HEK293 (cell line): ENCODE measurements around the gene MS4A6A.

ENCODE experiments used
- CTCF ChIA-PET: fragments of 350-600 bp; formaldehyde crosslinking; extraction: SDS; loops from one replicate; lab custom pipeline; 2021; ENCODE audit warnings: antibody characterized with exemption; lab: Yijun Ruan, JAX
- POLR2A ChIA-PET: fragments of 300-600 bp; formaldehyde crosslinking; extraction: SDS; loops from one replicate; lab custom pipeline; 2020; ENCODE audit warnings: antibody characterized with exemption, inconsistent platforms; lab: Yijun Ruan, JAX
- H3K27ac ChIP-seq: fragments of 200-500 bp; sonication (Bioruptor generic); 2 replicates; pipeline ENCODE4 v1.5.1; 2014; ENCODE audit warnings: low read depth, low read length, control low read depth, inconsistent platforms; ENCODE audit errors: extremely low read depth
- H3K36me3 ChIP-seq, 2 experiments: fragments of 200-500 bp in 1 of 2; sonication (Bioruptor generic) in 1 of 2; 1 replicate in 1 of 2; 2 replicates in 1 of 2; pipeline ENCODE4 v1.5.1; 2014 to 2017; ENCODE audit warnings: inconsistent platforms in 2 of 2, low read length in 2 of 2; ENCODE audit not compliant: control insufficient read depth in 2 of 2, insufficient read depth in 1 of 2
- H3K4me1 ChIP-seq: fragments of 200-500 bp; sonication (Bioruptor generic); 2 replicates; pipeline ENCODE4 v1.5.1; 2014; ENCODE audit warnings: mild to moderate bottlenecking, low read length, inconsistent platforms; ENCODE audit not compliant: control insufficient read depth, insufficient read depth
- H3K4me3 ChIP-seq: 2 replicates; pipeline ENCODE4 v1.5.1; 2011; ENCODE audit warnings: low read depth, mild to moderate bottlenecking, control low read depth, low read length, moderate library complexity
- H3K9me3 ChIP-seq: fragments of 200-500 bp; sonication (Bioruptor generic); 2 replicates; pipeline ENCODE4 v1.5.1; 2014; ENCODE audit warnings: low read depth, low read length, inconsistent platforms; ENCODE audit not compliant: control insufficient read depth, insufficient read depth
- BCL11B ChIP-seq: fragments of 450-650 bp; formaldehyde crosslinking; IDR thresholded peaks from 2 replicates; pipeline ENCODE4 v1.5.1; 2016; ENCODE audit warnings: low read depth, missing biosample characterization, missing genetic modification characterization
- GFI1B ChIP-seq: fragments of 450-650 bp; formaldehyde crosslinking; IDR thresholded peaks from 2 replicates; pipeline ENCODE4 v1.5.1; 2016; ENCODE audit warnings: missing biosample characterization, missing genetic modification characterization
- GLIS2 ChIP-seq: fragments of 450-650 bp; formaldehyde crosslinking; IDR thresholded peaks from 2 replicates; pipeline ENCODE4 v1.5.1; 2016; ENCODE audit warnings: missing biosample characterization, missing genetic modification characterization
- KLF7 ChIP-seq: fragments of 450-650 bp; formaldehyde crosslinking; IDR thresholded peaks from 2 replicates; pipeline ENCODE4 v1.5.1; 2016; ENCODE audit warnings: missing biosample characterization, missing genetic modification characterization, borderline replicate concordance
- SALL2 ChIP-seq: fragments of 450-650 bp; formaldehyde crosslinking; IDR thresholded peaks from 2 replicates; pipeline ENCODE4 v1.5.0; 2017; ENCODE audit warnings: missing biosample characterization, mild to moderate bottlenecking, missing genetic modification characterization, borderline replicate concordance
- SCRT1 ChIP-seq: fragments of 450-650 bp; formaldehyde crosslinking; IDR thresholded peaks from 2 replicates; pipeline ENCODE4 v1.5.1; 2016; ENCODE audit warnings: missing biosample characterization, missing genetic modification characterization, borderline replicate concordance
- SCRT2 ChIP-seq: fragments of 450-650 bp; formaldehyde crosslinking; IDR thresholded peaks from 2 replicates; pipeline ENCODE4 v1.5.1; 2016; ENCODE audit warnings: missing biosample characterization, missing genetic modification characterization
- SETDB1 ChIP-seq: IDR thresholded peaks from one replicate; pipeline ENCODE4 v1.6.1; 2017; ENCODE audit warnings: mild to moderate bottlenecking, low read length, moderate library complexity, mixed read lengths; ENCODE audit not compliant: insufficient read length
- WT1 ChIP-seq: fragments of 450-650 bp; formaldehyde crosslinking; IDR thresholded peaks from 2 replicates; pipeline ENCODE4 v1.5.1; 2016; ENCODE audit warnings: missing biosample characterization, missing genetic modification characterization
- YY1 ChIP-seq: fragments of 450-650 bp; formaldehyde crosslinking; IDR thresholded peaks from 2 replicates; pipeline ENCODE4 v1.5.1; 2018; ENCODE audit warnings: missing biosample characterization, missing genetic modification characterization
- ZBTB1 ChIP-seq: fragments of 450-650 bp; formaldehyde crosslinking; IDR thresholded peaks from 2 replicates; pipeline ENCODE4 v1.5.1; 2016; ENCODE audit warnings: missing biosample characterization, missing genetic modification characterization
- ZNF133 ChIP-seq: fragments of 450-650 bp; formaldehyde crosslinking; IDR thresholded peaks from 2 replicates; pipeline ENCODE4 v1.5.1; 2016; ENCODE audit warnings: missing biosample characterization, missing genetic modification characterization
- ZNF146 ChIP-seq: fragments of 450-650 bp; formaldehyde crosslinking; IDR thresholded peaks from 2 replicates; pipeline ENCODE4 v1.5.1; 2016; ENCODE audit warnings: missing biosample characterization, missing genetic modification characterization
- ZNF2 ChIP-seq: fragments of 450-650 bp; formaldehyde crosslinking; IDR thresholded peaks from 2 replicates; pipeline ENCODE4 v1.5.1; 2016; ENCODE audit warnings: missing biosample characterization, missing genetic modification characterization
- ZNF350 ChIP-seq: fragments of 450-650 bp; formaldehyde crosslinking; IDR thresholded peaks from 2 replicates; pipeline ENCODE4 v1.5.0; 2017; ENCODE audit warnings: missing biosample characterization, mild to moderate bottlenecking, missing genetic modification characterization
- ZNF366 ChIP-seq: fragments of 450-650 bp; formaldehyde crosslinking; conservative IDR thresholded peaks from 2 replicates; pipeline ENCODE4 v1.5.1; 2016; ENCODE audit warnings: missing biosample characterization, missing genetic modification characterization
- ZNF394 ChIP-seq: fragments of 450-650 bp; formaldehyde crosslinking; IDR thresholded peaks from 2 replicates; pipeline ENCODE4 v1.5.1; 2016; ENCODE audit warnings: missing biosample characterization, missing genetic modification characterization, mild to moderate bottlenecking, moderate library complexity, borderline replicate concordance
- ZNF416 ChIP-seq: fragments of 450-650 bp; formaldehyde crosslinking; IDR thresholded peaks from 2 replicates; pipeline ENCODE4 v1.5.1; 2016; ENCODE audit warnings: missing biosample characterization, missing genetic modification characterization
- ZNF433 ChIP-seq: fragments of 450-650 bp; formaldehyde crosslinking; IDR thresholded peaks from 2 replicates; pipeline ENCODE4 v1.5.1; 2016; ENCODE audit warnings: missing biosample characterization, missing genetic modification characterization, low read depth
- ZNF514 ChIP-seq: fragments of 450-650 bp; formaldehyde crosslinking; IDR thresholded peaks from 2 replicates; pipeline ENCODE4 v1.5.1; 2016; ENCODE audit warnings: missing biosample characterization, missing genetic modification characterization
- ZNF521 ChIP-seq: fragments of 450-650 bp; formaldehyde crosslinking; IDR thresholded peaks from 2 replicates; pipeline ENCODE4 v1.5.1; 2017; ENCODE audit warnings: missing biosample characterization, mild to moderate bottlenecking, missing genetic modification characterization
- ZNF555 ChIP-seq: fragments of 450-650 bp; formaldehyde crosslinking; conservative IDR thresholded peaks from 2 replicates; pipeline ENCODE4 v1.5.1; 2017; ENCODE audit warnings: missing biosample characterization, mild to moderate bottlenecking, missing genetic modification characterization, inconsistent platforms
- ZNF623 ChIP-seq: fragments of 450-650 bp; formaldehyde crosslinking; IDR thresholded peaks from 2 replicates; pipeline ENCODE4 v1.5.1; 2016; ENCODE audit warnings: missing biosample characterization, missing genetic modification characterization
- ZNF629 ChIP-seq: fragments of 450-650 bp; formaldehyde crosslinking; IDR thresholded peaks from 2 replicates; pipeline ENCODE4 v1.5.1; 2017; ENCODE audit warnings: missing biosample characterization, missing genetic modification characterization
- ZNF692 ChIP-seq: fragments of 450-650 bp; formaldehyde crosslinking; IDR thresholded peaks from 2 replicates; pipeline ENCODE4 v1.5.1; 2016; ENCODE audit warnings: missing biosample characterization, missing genetic modification characterization
- ZNF776 ChIP-seq: fragments of 450-650 bp; formaldehyde crosslinking; IDR thresholded peaks from 2 replicates; pipeline ENCODE4 v1.5.0; 2017; ENCODE audit warnings: missing biosample characterization, missing genetic modification characterization, borderline replicate concordance
- ZSCAN23 ChIP-seq: fragments of 450-650 bp; formaldehyde crosslinking; IDR thresholded peaks from 2 replicates; pipeline ENCODE4 v1.5.1; 2016; ENCODE audit warnings: missing biosample characterization, missing genetic modification characterization
- TF ChIP-seq, protein P1 (sequence below): fragments of 450-650 bp; formaldehyde crosslinking; IDR thresholded peaks from 2 replicates; pipeline ENCODE4 v1.5.1; 2016; ENCODE audit warnings: missing biosample characterization, missing genetic modification characterization
- TF ChIP-seq, protein P2 (sequence below): fragments of 450-650 bp; formaldehyde crosslinking; IDR thresholded peaks from 2 replicates; pipeline ENCODE4 v1.5.1; 2016; ENCODE audit warnings: missing biosample characterization, missing genetic modification characterization
- TF ChIP-seq, protein P3 (sequence below): fragments of 450-650 bp; IDR thresholded peaks from 2 replicates; pipeline ENCODE4 v1.5.1; 2018; ENCODE audit warnings: missing biosample characterization, missing genetic modification characterization

MS4A6A gene

GRCh38 chr11:60214386-60214785, 31.5 kb upstream of the MS4A6A start:
- TF ChIP-seq GFI1B (tag by site-specific recombination) (no peak), ZNF629 (tag by site-specific recombination) (no peak), ZNF433 (tag by site-specific recombination) (no peak), SCRT1 (tag by site-specific recombination) (no peak), ZNF692 (no peak), ZNF146 (tag by site-specific recombination) (no peak), ZNF2 (tag by site-specific recombination) (no peak), WT1 (no peak), ZSCAN23 (tag by site-specific recombination) (no peak), BCL11B (tag by site-specific recombination) (no peak), SALL2 (no peak), YY1 (tag by site-specific recombination) (no peak), ZNF394 (tag by site-specific recombination) (no peak), ZNF514 (no peak), SCRT2 (tag by site-specific recombination) (no peak)
- TF ChIP-seq, protein P1, sequence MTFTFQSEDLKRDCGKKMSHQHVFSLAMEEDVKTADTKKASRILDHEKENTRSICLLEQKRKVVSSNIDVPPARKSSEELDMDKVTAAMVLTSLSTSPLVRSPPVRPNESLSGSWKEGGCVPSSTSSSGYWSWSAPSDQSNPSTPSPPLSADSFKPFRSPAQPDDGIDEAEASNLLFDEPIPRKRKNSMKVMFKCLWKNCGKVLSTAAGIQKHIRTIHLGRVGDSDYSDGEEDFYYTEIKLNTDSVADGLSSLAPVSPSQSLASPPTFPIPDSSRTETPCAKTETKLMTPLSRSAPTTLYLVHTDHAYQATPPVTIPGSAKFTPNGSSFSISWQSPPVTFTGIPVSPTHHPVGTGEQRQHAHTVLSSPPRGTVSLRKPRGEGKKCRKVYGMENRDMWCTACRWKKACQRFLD, result no peak
- TF ChIP-seq, protein P2, sequence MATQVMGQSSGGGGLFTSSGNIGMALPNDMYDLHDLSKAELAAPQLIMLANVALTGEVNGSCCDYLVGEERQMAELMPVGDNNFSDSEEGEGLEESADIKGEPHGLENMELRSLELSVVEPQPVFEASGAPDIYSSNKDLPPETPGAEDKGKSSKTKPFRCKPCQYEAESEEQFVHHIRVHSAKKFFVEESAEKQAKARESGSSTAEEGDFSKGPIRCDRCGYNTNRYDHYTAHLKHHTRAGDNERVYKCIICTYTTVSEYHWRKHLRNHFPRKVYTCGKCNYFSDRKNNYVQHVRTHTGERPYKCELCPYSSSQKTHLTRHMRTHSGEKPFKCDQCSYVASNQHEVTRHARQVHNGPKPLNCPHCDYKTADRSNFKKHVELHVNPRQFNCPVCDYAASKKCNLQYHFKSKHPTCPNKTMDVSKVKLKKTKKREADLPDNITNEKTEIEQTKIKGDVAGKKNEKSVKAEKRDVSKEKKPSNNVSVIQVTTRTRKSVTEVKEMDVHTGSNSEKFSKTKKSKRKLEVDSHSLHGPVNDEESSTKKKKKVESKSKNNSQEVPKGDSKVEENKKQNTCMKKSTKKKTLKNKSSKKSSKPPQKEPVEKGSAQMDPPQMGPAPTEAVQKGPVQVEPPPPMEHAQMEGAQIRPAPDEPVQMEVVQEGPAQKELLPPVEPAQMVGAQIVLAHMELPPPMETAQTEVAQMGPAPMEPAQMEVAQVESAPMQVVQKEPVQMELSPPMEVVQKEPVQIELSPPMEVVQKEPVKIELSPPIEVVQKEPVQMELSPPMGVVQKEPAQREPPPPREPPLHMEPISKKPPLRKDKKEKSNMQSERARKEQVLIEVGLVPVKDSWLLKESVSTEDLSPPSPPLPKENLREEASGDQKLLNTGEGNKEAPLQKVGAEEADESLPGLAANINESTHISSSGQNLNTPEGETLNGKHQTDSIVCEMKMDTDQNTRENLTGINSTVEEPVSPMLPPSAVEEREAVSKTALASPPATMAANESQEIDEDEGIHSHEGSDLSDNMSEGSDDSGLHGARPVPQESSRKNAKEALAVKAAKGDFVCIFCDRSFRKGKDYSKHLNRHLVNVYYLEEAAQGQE (tag by site-specific recombination), result no peak
- Histone ChIP-seq H3K36me3 (no peaks in the 10 kb centered on the region), H3K9me3 (no peaks in the 10 kb centered on the region), H3K4me3 (no peak overlapping the region), H3K4me1 (no peaks in the 10 kb centered on the region), H3K27ac (no peak overlapping the region)
- ChIA-PET POLR2A (no interaction called here), CTCF (no interaction called here)

- POLR2A ChIA-PET, result no interaction called here
- Histone ChIP-seq H3K4me3 (no peak overlapping the region), H3K9me3 (no peaks in the 10 kb centered on the region), H3K36me3 (no peaks in the 10 kb centered on the region), H3K27ac (no peak overlapping the region), H3K4me1 (no peaks in the 10 kb centered on the region)
- CTCF ChIA-PET, result no interaction called here
- TF ChIP-seq ZNF623 (no peak), ZNF350 (tag by site-specific recombination) (no peak), GLIS2 (tag by site-specific recombination) (no peak), ZNF521 (tag by site-specific recombination) (no peak), KLF7 (tag by site-specific recombination) (no peak), ZNF692 (no peak), SCRT2 (tag by site-specific recombination) (no peak), ZBTB1 (tag by site-specific recombination) (no peak), ZNF366 (tag by site-specific recombination) (no peak), ZNF133 (no peak), ZNF776 (tag by site-specific recombination) (no peak), SETDB1 (no peak), ZNF416 (tag by site-specific recombination) (no peak), ZNF555 (tag by site-specific recombination) (no peak)
- TF ChIP-seq, protein P3, sequence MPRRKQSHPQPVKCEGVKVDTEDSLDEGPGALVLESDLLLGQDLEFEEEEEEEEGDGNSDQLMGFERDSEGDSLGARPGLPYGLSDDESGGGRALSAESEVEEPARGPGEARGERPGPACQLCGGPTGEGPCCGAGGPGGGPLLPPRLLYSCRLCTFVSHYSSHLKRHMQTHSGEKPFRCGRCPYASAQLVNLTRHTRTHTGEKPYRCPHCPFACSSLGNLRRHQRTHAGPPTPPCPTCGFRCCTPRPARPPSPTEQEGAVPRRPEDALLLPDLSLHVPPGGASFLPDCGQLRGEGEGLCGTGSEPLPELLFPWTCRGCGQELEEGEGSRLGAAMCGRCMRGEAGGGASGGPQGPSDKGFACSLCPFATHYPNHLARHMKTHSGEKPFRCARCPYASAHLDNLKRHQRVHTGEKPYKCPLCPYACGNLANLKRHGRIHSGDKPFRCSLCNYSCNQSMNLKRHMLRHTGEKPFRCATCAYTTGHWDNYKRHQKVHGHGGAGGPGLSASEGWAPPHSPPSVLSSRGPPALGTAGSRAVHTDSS (tag by site-specific recombination), result no peak
Observed at GRCh38 chr11:60211206-60211605, 28.3 kb upstream of the MS4A6A start.
